GM12891 (cell line): ENCODE measurements around the gene IGSF3.

Experiments used
- PAX5 ChIP-seq: IDR thresholded peaks from 2 replicates; pipeline ENCODE4 v1.6.1; 2011; ENCODE audit warnings: low read length, moderate library complexity, mild to moderate bottlenecking; ENCODE audit not compliant: insufficient read depth, severe bottlenecking
- POLR2A ChIP-seq: IDR thresholded peaks from 2 replicates; pipeline ENCODE4 v1.6.1; 2011; ENCODE audit warnings: low read depth, low read length, control low read depth
- POLR2AphosphoS5 ChIP-seq: IDR thresholded peaks from 2 replicates; pipeline ENCODE4 v1.6.1; 2011; ENCODE audit warnings: low read depth, low read length, control low read depth
- TAF1 ChIP-seq: IDR thresholded peaks from 2 replicates; pipeline ENCODE4 v1.6.1; 2011; ENCODE audit warnings: low read depth, low read length, control low read depth

DNA sequence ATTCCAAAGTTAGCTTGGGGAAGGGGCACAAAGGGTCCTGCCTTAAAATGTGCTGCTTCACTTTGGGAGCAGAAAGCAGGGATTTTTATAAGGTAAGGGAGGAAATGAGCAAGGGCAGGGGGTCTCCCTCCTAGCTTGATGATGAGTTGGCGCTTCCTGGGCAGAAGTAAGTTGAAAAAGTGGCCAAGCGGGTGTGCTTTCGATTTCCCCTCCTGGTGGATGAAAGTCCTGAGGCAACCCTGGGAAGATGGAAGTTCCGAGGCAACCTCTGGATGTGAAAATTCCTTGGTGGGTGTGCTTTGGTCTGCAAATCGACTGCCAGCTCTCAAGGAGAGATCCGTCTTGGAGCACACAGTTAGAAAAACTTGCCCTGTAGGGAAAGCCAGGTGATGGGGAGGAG, 45.0 kb upstream of the IGSF3 start:
- TF ChIP-seq TAF1 (no peak), POLR2AphosphoS5 (no peak), POLR2A (no peak), PAX5 (no peak)
